Measurements from ENCODE around the gene TAPT1. TPM values are rescaled to one million over a fixed set of nuclear protein-coding genes. Genes with fewer than 3 reads are reported as not detected.

Gene TAPT1
- polyA plus RNA-seq, 1 donor from 2014 or later: 34.2 TPM

- Histone ChIP-seq H2AFZ (ENCODE audit: low read depth, low read length) (no peak overlapping the region), H3K4me2 (ENCODE audit: low read length) (no peak overlapping the region), H3F3A (ENCODE audit: insufficient read depth, low read length, poor library complexity, severe bottlenecking) (no peaks in the 10 kb centered on the region), H3K27ac (ENCODE audit: low read length) (no peak overlapping the region), H3K79me2 (replicated peaks; ENCODE audit: insufficient read depth, low read length) (no peaks in the 10 kb centered on the region), H3K27me3 (ENCODE audit: insufficient read depth, low read depth, low read length) (no peaks in the 10 kb centered on the region), H3K9me2 (ENCODE audit: insufficient read depth, low read length) (no peaks in the 10 kb centered on the region), H3K36me3 (ENCODE audit: insufficient read depth, low read length) (no peaks in the 10 kb centered on the region), H4K20me1 (ENCODE audit: insufficient read depth) (no peaks in the 10 kb centered on the region), H3K9ac (ENCODE audit: low read length) (no peak overlapping the region), H3K9me3 (ENCODE audit: low read length) (no peaks in the 10 kb centered on the region), H3K4me3 (ENCODE audit: low read length) (no peak overlapping the region)
- TF ChIP-seq TAF1 (IDR thresholded peaks at IDR 0.05; ENCODE audit: low read depth) (no peak), EP300 (conservative IDR thresholded peaks at IDR 0.05; ENCODE audit: poor library complexity, severe bottlenecking) (no peak), RAD21 (conservative IDR thresholded peaks at IDR 0.05) (no peak), EZH2 (IDR thresholded peaks at IDR 0.05; ENCODE audit: borderline replicate concordance, insufficient read depth, low read length, poor library complexity, severe bottlenecking) (no peak), POLR2AphosphoS5 (IDR thresholded peaks at IDR 0.05) (no peak), REST (IDR thresholded peaks at IDR 0.05; ENCODE audit: borderline replicate concordance) (no peak), SMC3 (conservative IDR thresholded peaks at IDR 0.05; ENCODE audit: poor library complexity) (no peak)
Observed at GRCh38 chr4:16140231-16140878, 85.9 kb downstream of the TAPT1 start.

- Histone ChIP-seq H3K4me3 (ENCODE audit: low read length) (no peak overlapping the region), H3K9me2 (ENCODE audit: insufficient read depth, low read length) (no peaks in the 10 kb centered on the region), H4K20me1 (ENCODE audit: insufficient read depth) (no peaks in the 10 kb centered on the region), H3K27me3 (ENCODE audit: insufficient read depth, low read depth, low read length) (no peaks in the 10 kb centered on the region), H3K9me3 (ENCODE audit: low read length) (no peaks in the 10 kb centered on the region), H3K4me2 (ENCODE audit: low read length) (no peak overlapping the region), H3K9ac (ENCODE audit: low read length) (no peak overlapping the region), H3K36me3 (ENCODE audit: insufficient read depth, low read length) (no peaks in the 10 kb centered on the region), H3K27ac (ENCODE audit: low read length) (no peak overlapping the region), H3F3A (ENCODE audit: insufficient read depth, low read length, poor library complexity, severe bottlenecking) (no peaks in the 10 kb centered on the region), H3K79me2 (replicated peaks; ENCODE audit: insufficient read depth, low read length) (no peaks in the 10 kb centered on the region), H2AFZ (ENCODE audit: low read depth, low read length) (no peak overlapping the region)
- no peak for TF ChIP-seq EZH2 (IDR thresholded peaks at IDR 0.05; ENCODE audit: borderline replicate concordance, insufficient read depth, low read length, poor library complexity, severe bottlenecking)
Observed at GRCh38 chr4:16139066-16139945, 87.0 kb downstream of the TAPT1 start.

GRCh38 chr4:16136827-16137226 is 89.4 kb downstream of the TAPT1 start:
- no peak for TF ChIP-seq SMC3 (conservative IDR thresholded peaks at IDR 0.05; ENCODE audit: poor library complexity)
- TF ChIP-seq RAD21 (conservative IDR thresholded peaks at IDR 0.05): no peak
- no peak for TF ChIP-seq POLR2AphosphoS5 (IDR thresholded peaks at IDR 0.05)
- TF ChIP-seq EZH2 (IDR thresholded peaks at IDR 0.05; ENCODE audit: borderline replicate concordance, insufficient read depth, low read length, poor library complexity, severe bottlenecking): no peak
- TF ChIP-seq CTCF (IDR thresholded peaks at IDR 0.05; ENCODE audit: poor library complexity, severe bottlenecking): no peak
- no peak for TF ChIP-seq MXI1 (conservative IDR thresholded peaks at IDR 0.05; ENCODE audit: poor library complexity, severe bottlenecking)
- TF ChIP-seq EP300 (conservative IDR thresholded peaks at IDR 0.05; ENCODE audit: poor library complexity, severe bottlenecking): no peak
- no peak for TF ChIP-seq REST (IDR thresholded peaks at IDR 0.05; ENCODE audit: borderline replicate concordance)
- TF ChIP-seq TAF1 (IDR thresholded peaks at IDR 0.05; ENCODE audit: low read depth): no peak
- H3K4me3 ChIP-seq (ENCODE audit: low read length): no peak overlapping the region

More at GRCh38 chr4:16136827-16137226, 89.4 kb downstream of the TAPT1 start:
- Histone ChIP-seq H3K27me3 (ENCODE audit: insufficient read depth, low read depth, low read length) (no peaks in the 10 kb centered on the region), H3K36me3 (ENCODE audit: insufficient read depth, low read length) (no peaks in the 10 kb centered on the region), H3K9me3 (ENCODE audit: low read length) (no peaks in the 10 kb centered on the region), H3K79me2 (replicated peaks; ENCODE audit: insufficient read depth, low read length) (no peaks in the 10 kb centered on the region), H3K9ac (ENCODE audit: low read length) (no peak overlapping the region), H2AFZ (ENCODE audit: low read depth, low read length) (no peak overlapping the region), H3K27ac (ENCODE audit: low read length) (no peak overlapping the region), H3K9me2 (ENCODE audit: insufficient read depth, low read length) (no peaks in the 10 kb centered on the region), H4K20me1 (ENCODE audit: insufficient read depth) (no peaks in the 10 kb centered on the region), H3K4me2 (ENCODE audit: low read length) (no peak overlapping the region), H3F3A (ENCODE audit: insufficient read depth, low read length, poor library complexity, severe bottlenecking) (no peaks in the 10 kb centered on the region)
